Gastroesophageal sphincter (tissue), 4 donors: ENCODE measurements around the gene CNNM1. TPM values are rescaled to one million over a fixed set of nuclear protein-coding genes. Genes with fewer than 3 reads are reported as not detected.

Source experiments
- ATAC-seq: fragments of 150-250 bp; one replicate; pipeline ENCODE4 v1.9.1; 2016; ENCODE audit warnings: mild to moderate bottlenecking, moderate library complexity
- H3K27ac ChIP-seq, 4 donors: fragments of 200-600 bp; sonication (generic) in 3 of 4; 1 replicate in 3 of 4; 2 replicates in 1 of 4; pipeline ENCODE4 v1.5.1; 2016 to 2019
- H3K27me3 ChIP-seq: fragments of 200-600 bp; sonication (generic); one replicate; pipeline ENCODE4 v1.5.1; 2019
- H3K36me3 ChIP-seq, 2 donors: fragments of 200-600 bp; sonication (generic); one replicate each; pipeline ENCODE4 v1.5.1; 2019; ENCODE audit warnings: control low read depth in 1 of 2
- H3K4me1 ChIP-seq, 3 donors: fragments of 200-600 bp; sonication (generic); 1 replicate in 2 of 3; 2 replicates in 1 of 3; pipeline ENCODE4 v1.5.1; 2016 to 2019; ENCODE audit warnings: control low read depth in 2 of 3
- H3K4me3 ChIP-seq, 2 donors: fragments of 200-600 bp; sonication (generic); one replicate each; pipeline ENCODE4 v1.5.1; 2019; ENCODE audit warnings: mild to moderate bottlenecking in 1 of 2, moderate library complexity in 1 of 2
- H3K9me3 ChIP-seq, 3 donors: fragments of 200-600 bp; sonication (generic); one replicate each; pipeline ENCODE4 v1.5.1; 2017 to 2019; ENCODE audit warnings: control low read depth in 2 of 3
- CTCF ChIP-seq, 4 experiments: fragments of 200-600 bp in 2 of 4; fragments of 450-650 bp in 2 of 4; sonication (generic) in 1 of 4; IDR thresholded peaks; one replicate each; pipeline ENCODE4 v1.5.1; 2017 to 2019; ENCODE audit warnings: antibody characterized with exemption in 4 of 4, mild to moderate bottlenecking in 2 of 4, moderate library complexity in 2 of 4
- EP300 ChIP-seq: sonication (generic); formaldehyde crosslinking; IDR thresholded peaks from one replicate; pipeline ENCODE4 v1.6.1; 2017; ENCODE audit warnings: antibody characterized with exemption, mild to moderate bottlenecking
- POLR2A ChIP-seq, 2 donors: fragments of 450-650 bp; IDR thresholded peaks; one replicate each; pipeline ENCODE4 v1.6.1; 2017; ENCODE audit warnings: antibody characterized with exemption in 2 of 2, mild to moderate bottlenecking in 2 of 2, moderate library complexity in 1 of 2
- POLR2AphosphoS5 ChIP-seq: sonication (generic); formaldehyde crosslinking; IDR thresholded peaks from one replicate; pipeline ENCODE4 v1.6.1; 2017; ENCODE audit warnings: antibody characterized with exemption
- WGBS, 2 donors: methylation state at CpG; one replicate each; pipeline ENCODE4 v1.1.5; 2018; ENCODE audit warnings: low coverage in 1 of 2; 5-methylcytosine and 5-hydroxymethylcytosine counted together
- total RNA-seq, 4 donors: library from RNA; depleted of rRNA; stranded (reverse); fragments of >200 nt; gene quantifications; one replicate each; pipeline ENCODE4 v1.1.0, GENCODE V29; 2016

Gene CNNM1
- total RNA-seq, 4 donors from 2014 or later, result 1.9 to 3.1 (median 3.0) TPM

- no peaks in the 10 kb centered on the region for H3K36me3 ChIP-seq
- ATAC-seq, result no peak
Measured at GRCh38 chr10:99443500-99443899, 114.3 kb downstream of the CNNM1 start.

More at GRCh38 chr10:99443500-99443899, 114.3 kb downstream of the CNNM1 start:
- no peak for TF ChIP-seq POLR2A (IDR thresholded peaks at IDR 0.05)
- TF ChIP-seq CTCF (IDR thresholded peaks at IDR 0.05), result no peak
- TF ChIP-seq EP300, result no peak
- TF ChIP-seq POLR2AphosphoS5, result no peak
- H3K27ac ChIP-seq, result no peak overlapping the region
- H3K9me3 ChIP-seq, result no peaks in the 10 kb centered on the region
- H3K27me3 ChIP-seq, result no peaks in the 10 kb centered on the region
- WGBS, 2 donors, result 58 to 60% methylated on average over 3 of the region's 3 CpGs
- peaks cover 0 to 16% (median 0%) of the 10 kb centered on the region in 3 donors for H3K4me1 ChIP-seq
- no peak overlapping the region for H3K4me3 ChIP-seq

Other genes starting within 250 kb of the CNNM1 start
- gene HPSE2, start 93.5 kb upstream of the CNNM1 start, total RNA-seq, result 10 to 100 TPM; 19.1 to 74.5 (median 58.8) TPM
- 10 to 100 TPM; 15.8 to 32.2 (median 23.2) TPM for gene GOT1, start 101.3 kb downstream of the CNNM1 start, total RNA-seq
- under 1 TPM in 1 of 4 donors, not detected in 3; 0.54 TPM for gene NKX2-3, start 203.6 kb downstream of the CNNM1 start, total RNA-seq